ENCODE data around the gene ALPL.

Gene ALPL

DNA sequence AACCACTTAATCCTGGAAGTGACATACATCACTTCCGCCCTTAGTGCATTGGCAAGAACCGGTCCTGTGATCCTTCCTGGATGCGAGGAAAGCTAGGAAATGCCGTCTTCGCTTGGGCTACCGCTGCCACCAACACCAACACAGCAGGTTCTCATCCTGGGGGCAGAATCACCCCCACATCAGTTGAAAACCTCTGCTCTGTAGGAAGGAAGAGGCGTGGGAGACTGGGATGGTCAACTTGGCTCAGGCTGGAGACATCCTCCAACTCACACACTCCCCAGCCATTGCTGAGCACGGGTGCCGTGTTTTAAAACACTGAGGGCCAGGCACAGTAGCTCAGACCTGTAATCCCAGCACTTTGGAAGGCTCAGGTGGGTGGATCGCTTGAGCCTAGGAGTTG is 74.9 kb downstream of the ALPL start:
- DNase-seq = no peak

- DNase-seq = no peak
These were observed 75.8 kb downstream of the ALPL start for GRCh38 chr1:21585037-21585436.

DNA sequence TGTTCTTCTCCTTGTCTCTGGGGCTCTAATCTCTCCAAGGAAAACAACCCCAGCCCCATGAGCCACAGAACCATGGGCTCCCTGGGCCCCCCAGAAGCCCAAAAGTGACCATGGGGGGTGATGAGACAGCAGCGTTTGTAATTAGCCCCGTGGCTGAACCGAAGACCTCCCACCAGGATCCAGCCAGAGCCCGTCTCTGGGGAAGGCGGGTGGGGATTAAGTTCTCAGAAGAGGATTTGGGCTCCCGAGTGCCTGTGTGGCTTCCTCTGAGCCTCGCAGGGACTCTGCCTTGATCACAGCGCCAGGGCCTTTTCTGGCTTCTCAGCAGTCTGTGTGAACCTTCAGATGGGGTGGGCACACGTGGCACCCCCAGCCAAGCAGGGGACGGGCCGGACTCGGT is 77.0 kb downstream of the ALPL start:
- DNase-seq = no peak

DNA sequence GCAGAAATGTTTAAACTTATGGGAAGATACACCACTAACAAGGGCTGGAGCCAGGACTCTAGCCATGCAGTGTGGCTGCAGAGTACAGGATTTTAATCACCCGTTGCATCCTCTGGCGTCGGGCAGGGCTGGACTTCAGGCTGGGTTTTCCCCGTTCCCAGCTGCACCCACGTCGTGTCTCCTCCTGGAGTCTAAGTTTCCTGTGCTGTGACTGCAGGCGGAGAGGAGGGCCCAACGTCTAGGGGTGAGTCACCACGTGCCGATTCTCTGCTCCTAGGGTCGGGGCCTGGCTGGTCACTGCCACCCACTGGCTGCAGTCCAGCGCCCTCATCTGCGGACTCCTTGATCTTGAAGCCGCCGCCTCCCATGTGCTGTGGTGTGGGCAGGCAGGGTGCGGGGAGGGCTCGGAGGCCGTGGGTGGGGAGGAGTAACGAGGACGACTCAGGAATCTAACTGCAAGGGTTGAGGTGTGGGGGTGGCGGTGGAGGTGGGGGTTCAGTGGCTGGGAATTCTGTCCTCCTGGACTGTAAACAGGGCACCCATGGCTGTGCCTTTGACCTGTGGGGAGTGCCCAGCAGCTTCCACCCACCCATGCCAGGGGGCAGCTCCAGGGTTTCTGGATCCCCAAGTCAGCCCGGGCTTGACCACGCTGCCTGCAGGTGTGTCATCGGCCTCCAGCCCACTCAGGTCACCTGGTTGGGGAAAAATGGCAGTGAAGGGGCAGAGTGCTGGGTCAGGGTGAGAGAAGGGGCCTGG is 77.8 kb downstream of the ALPL start:
- DNase-seq = peak; percentile 70

- DNase-seq = no peak
These were observed 78.4 kb downstream of the ALPL start for GRCh38 chr1:21587602-21587953.

GRCh38 chr1:21589618-21590017 is 80.4 kb downstream of the ALPL start:
- DNase-seq = no peak

- DNase-seq = peak; percentile 20
These were observed 81.1 kb downstream of the ALPL start for GRCh38 chr1:21590126-21590880.

DNA sequence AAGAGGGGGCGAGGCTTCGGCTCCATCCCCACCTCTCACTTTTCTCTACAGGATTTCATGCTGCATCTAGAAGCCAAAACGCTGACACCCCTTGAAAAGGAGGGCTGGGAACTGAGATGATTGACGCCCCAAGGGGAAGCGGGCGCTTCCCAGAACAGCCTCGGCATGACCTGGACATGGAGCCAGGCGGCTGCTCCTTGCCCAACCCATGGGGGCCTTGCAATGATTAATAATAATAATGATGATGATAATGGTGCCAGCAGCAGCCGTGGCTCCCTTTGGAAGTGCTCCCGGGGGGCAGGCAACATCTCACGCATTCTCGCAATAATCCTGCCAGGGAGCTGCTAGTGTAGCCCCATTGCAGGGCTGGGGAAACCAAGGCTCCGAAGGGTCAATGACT is 81.7 kb downstream of the ALPL start:
- no peak for DNase-seq

DNA sequence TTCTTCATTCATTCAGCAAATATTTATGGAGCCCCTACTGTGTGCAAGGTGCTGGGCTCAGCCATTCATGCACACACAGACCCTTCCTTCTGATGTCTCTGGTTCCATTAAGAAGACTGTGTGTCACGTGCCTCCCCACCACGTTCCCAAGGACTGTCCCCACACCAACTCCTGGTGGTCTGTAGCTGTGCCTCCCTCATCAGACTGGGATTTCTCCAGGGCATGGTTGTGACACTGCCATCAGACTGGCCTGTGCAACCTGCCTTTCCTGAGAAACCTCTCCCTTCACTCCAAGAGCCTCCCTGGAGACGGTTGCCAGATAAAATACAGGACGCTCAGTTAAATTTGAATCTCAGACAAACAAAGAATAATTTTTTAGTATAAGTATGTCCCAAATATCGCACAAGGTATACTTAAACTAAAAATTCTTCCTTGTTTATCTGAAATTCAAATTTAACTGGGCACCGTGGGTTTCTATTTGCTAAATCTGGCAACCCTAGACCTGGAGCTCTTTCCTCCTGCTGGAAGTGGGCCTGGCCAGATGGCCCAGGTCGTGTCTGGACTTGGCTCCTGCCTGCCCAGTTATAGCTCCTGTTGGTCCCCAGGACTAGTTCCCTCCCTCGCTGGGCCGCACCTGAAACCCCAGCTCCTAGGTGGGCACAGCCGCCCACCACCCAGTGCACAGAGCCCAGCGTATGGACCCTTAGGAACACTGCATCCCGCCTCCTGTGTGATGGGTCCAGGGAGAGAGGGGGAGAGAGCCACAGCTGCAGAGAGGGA is 83.1 kb downstream of the ALPL start:
- no peak for DNase-seq

DNA sequence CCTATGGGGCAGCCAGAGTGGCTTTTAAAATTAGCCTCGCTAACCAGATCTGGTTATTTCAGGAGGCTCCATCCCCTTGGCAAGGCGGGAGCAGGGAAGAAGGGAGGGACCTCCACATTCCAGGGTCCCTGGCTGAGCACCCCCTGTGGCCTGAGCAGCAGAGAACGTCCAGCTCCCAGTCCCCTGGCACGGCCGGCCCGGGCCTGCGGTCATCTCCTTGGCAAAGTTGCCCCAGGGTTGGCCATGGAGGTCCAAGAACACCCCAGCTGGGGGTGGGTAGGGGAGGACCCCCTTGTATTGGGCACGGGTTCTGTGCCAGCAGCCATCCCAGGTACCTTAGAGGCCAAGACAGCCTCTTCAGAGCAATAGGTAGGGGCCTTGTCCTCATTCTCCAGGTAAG is 84.0 kb downstream of the ALPL start:
- DNase-seq = no peak

- no peak for DNase-seq
These were observed 85.3 kb downstream of the ALPL start for GRCh38 chr1:21594501-21594900.

GRCh38 chr1:21594935-21595897 is 86.0 kb downstream of the ALPL start:
- peak; percentile 78 for DNase-seq

DNA sequence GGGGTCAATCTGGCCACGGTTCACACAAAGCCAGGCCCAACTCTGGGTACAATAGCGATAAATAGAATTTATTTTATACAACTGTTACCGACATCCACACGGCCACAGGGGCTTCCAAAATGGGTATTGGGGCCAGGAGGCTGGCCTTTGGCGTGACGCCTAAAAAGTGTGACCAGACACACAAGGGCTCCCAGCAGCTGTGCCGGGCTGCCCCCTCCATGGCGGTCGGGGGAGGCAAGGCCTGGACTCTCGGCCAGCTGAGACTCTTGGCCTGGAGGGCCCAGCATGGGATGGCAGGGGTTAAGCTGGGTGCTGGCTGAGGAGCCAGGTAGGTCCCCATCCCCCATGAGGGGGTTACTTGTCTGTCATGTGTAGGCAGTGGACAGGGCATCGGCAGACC is 87.0 kb downstream of the ALPL start:
- DNase-seq = no peak

- no peak for DNase-seq
These were observed 87.4 kb downstream of the ALPL start for GRCh38 chr1:21596628-21597027.

DNA sequence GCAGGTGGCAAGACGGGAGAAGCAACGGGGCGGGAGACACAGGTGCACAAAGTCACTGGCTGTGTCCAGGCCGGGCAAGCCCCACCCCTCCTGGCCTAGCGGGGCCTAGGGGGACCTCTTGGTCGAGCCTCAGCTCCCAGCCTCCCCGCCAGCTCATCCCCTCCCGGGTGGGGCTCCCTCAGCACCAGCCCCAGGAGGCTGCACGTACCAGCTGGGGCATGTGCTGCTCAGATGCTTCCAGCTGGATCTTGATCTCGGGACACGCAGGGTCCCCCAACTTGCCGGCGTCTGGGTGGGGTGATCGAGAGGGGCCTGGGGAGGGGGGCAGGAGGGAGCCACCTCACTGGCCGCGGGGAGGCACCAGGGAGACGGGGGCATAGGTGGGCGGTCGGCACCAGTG is 88.5 kb downstream of the ALPL start:
- DNase-seq = no peak

DNA sequence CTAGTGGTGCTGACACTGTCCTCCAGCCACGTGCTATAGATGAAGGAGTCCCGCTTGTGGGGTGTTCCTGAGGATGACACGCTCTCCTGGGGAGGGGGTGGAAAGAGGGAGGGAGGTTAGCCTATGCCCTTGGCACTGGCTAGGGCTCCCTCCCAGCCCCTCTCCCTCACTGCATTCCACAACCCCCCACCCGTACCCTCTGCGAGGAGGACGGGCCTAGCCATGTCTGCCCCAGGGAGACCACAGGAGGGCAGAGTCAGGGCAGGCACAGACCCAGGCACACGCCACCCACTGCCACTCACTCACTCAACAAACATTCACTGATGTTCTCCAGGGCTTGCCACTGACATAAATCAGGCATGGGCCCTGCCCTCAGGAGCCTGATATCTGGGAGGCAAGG is 89.2 kb downstream of the ALPL start:
- DNase-seq = no peak

GRCh38 chr1:21598904-21599303 is 89.7 kb downstream of the ALPL start:
- DNase-seq = no peak

- DNase-seq = no peak
These were observed 90.2 kb downstream of the ALPL start for GRCh38 chr1:21599402-21599801.

- DNase-seq = no peak
These were observed 92.2 kb downstream of the ALPL start for GRCh38 chr1:21601278-21602048.

GRCh38 chr1:21603177-21604138 is 94.2 kb downstream of the ALPL start:
- no peak for DNase-seq

Measured in OCI-M1 (cell line).